Vagina (tissue), 2 donors: ENCODE results near the gene SLC5A4.
"Not testable (repeated sequence)": the region's sequence is repeated elsewhere in the genome, so short reads cannot be mapped to it uniquely, and the experiment has no call there.

ENCODE experiments used
- CTCF ChIP-seq, 3 experiments: fragments of 450-650 bp in 2 of 3; fragments of 200-600 bp in 1 of 3; sonication (generic) in 1 of 3; IDR thresholded peaks; one replicate each; pipeline ENCODE4 v1.5.1; 2017 to 2019; ENCODE audit warnings: antibody characterized with exemption in 3 of 3, mild to moderate bottlenecking in 2 of 3, moderate library complexity in 2 of 3
- POLR2A ChIP-seq, 2 donors: fragments of 450-650 bp; IDR thresholded peaks; one replicate each; pipeline ENCODE4 v1.6.1; 2017; ENCODE audit warnings: antibody characterized with exemption in 2 of 2, mild to moderate bottlenecking in 2 of 2, moderate library complexity in 2 of 2
- POLR2AphosphoS5 ChIP-seq, 2 donors: sonication (generic); formaldehyde crosslinking; IDR thresholded peaks; one replicate each; pipeline ENCODE4 v1.9.0; 2017; ENCODE audit warnings: antibody characterized with exemption in 2 of 2, mild to moderate bottlenecking in 2 of 2, low read depth in 1 of 2; ENCODE audit not compliant: insufficient read depth in 1 of 2

- not testable (repeated sequence) for TF ChIP-seq CTCF (IDR thresholded peaks at IDR 0.05); POLR2AphosphoS5 (IDR thresholded peaks at IDR 0.05; ENCODE audit: insufficient read depth in 1 of 2, low read depth in 1 of 2); POLR2A (IDR thresholded peaks at IDR 0.05)
Measured at GRCh38 chr22:32193346-32193745, 61.8 kb downstream of the SLC5A4 start.
